Activated T-cell treated with anti-CD3 and anti-CD28 coated beads for 48 hours (primary cell): Measurements from ENCODE around the gene SMAD5.

ENCODE experiments used
- DNase-seq: peaks from one replicate; pipeline ENCODE4 v3.0.0-alpha.2; 2020; ENCODE audit warnings: low read depth

The SMAD5 gene

GRCh38 chr5:136225796-136226195 is 93.2 kb downstream of the SMAD5 start:
- DNase-seq: no peak

GRCh38 chr5:136226401-136226800 is 93.8 kb downstream of the SMAD5 start:
- DNase-seq: no peak

GRCh38 chr5:136228136-136228757 is 95.6 kb downstream of the SMAD5 start:
- DNase-seq: no peak

- DNase-seq: no peak
Observed at GRCh38 chr5:136230176-136230575, 97.5 kb downstream of the SMAD5 start.

- no peak for DNase-seq
Observed at GRCh38 chr5:136232316-136232715, 99.7 kb downstream of the SMAD5 start.
